Stimulated activated CD4-positive, alpha-beta T cell treated with anti-CD3 and anti-CD28 coated beads, Interleukin-15, amount 100 ng/mL, for 48 hours (primary cell): ENCODE measurements around the gene CRYBG3.
"Not testable (repeated sequence)": the region's sequence is repeated elsewhere in the genome, so short reads cannot be mapped to it uniquely, and the experiment has no call there.

Source experiments
- DNase-seq, 2 donors: peaks; one replicate each; pipeline ENCODE4 v3.0.0-alpha.2; 2020; ENCODE audit warnings: low read depth in 2 of 2

CRYBG3 gene

DNA sequence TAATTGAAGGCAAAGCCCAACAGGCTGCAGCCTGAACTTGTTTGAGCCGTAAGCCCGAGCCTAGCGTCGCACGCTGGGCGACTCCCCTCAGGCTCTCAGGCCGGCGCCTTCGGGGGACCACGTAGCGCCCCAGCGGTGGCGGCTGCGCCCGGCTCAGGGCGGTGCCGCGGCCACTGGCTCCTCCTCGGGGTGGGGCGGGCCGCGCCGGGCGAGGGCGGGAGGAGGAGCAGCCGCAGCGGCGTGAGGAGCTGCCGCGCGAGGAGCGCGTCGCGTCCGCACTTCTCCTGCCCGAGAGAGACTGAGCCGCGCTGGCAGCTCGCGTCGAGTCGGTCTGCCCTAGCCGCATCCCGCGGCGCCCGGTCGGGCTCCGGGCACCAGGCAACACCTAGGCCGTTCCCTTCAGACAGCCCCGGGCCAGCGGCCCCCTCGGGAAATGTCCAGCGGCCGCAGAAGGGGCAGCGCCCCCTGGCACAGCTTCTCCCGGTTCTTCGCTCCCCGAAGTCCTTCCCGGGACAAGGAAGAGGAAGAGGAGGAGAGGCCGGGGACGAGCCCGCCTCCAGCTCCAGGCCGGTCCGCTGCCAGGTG lies at the start of gene CRYBG3:
TSS of gene CRYBG3 (plus strand) at position 238 of the 585 bp plus-strand sequence. CDS start at position 434, 196 bp downstream.
- peak; percentile 70 to 77 for DNase-seq

DNA sequence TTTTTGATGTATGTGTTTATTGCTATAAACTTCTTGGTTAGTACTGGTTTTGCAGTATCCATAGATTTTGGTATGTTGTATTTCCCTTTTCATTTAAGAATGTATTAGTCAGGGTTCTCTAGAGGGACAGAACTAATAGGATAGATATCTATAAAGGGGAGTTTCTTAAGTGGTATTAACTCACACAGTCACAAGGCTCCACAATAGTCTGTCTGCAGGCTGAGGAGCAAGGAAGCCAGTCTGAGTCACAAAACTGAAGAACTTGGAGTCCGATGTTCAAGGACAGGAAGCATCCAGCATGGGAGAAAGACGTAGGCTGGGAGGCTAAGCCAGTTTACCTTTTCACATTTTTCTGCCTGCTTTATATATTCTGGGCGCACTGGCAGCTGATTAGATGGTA lies 48.9 kb upstream of the CRYBG3 start:
- DNase-seq = no peak

DNA sequence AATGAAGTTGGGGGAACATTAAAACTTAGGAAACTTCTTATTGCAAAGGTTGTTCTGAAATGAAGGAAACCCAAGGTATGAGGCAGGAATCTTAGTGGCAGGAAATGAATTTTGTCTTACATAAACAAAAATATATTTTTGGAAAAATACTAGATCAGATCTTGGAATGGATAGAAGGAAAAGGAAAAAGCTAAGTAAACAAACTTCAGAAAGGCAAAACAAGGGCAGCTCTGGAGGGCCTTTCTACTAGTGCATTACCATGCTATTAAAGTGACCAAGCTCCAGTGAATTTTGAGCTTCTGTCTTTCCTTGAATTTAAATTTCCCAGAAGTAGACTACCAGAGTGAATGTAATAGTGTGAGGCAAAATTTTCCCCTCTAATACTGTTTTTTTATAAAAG lies 43.7 kb upstream of the CRYBG3 start:
- no peak for DNase-seq

DNA sequence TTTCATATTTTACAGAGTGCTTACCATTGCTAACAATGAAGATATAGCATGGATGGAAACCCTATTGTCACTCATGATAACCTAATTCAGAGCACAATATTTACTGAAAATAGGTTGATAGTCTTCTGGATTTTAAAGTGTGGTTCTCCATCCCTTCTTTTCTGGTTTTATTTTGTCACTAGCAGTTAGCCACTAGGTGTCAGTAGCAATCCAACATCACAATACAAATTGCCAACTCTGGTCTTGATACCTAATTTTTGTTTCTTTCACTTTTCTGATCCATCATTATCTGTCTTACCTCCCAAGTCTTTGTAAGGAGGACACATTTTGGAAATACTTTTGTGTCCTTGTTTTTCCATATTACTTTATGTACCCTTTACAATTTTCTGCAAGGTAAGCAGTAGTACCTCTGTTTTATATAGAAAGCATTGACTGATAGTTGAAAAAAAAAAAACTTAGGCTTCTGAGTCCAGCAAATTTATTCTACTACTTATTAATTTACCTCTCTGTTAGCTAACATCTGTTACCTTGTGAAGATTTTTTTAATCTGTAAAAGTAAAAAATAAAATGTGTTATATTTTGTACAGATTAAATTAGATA lies 28.3 kb upstream of the CRYBG3 start:
- DNase-seq = no peak

DNA sequence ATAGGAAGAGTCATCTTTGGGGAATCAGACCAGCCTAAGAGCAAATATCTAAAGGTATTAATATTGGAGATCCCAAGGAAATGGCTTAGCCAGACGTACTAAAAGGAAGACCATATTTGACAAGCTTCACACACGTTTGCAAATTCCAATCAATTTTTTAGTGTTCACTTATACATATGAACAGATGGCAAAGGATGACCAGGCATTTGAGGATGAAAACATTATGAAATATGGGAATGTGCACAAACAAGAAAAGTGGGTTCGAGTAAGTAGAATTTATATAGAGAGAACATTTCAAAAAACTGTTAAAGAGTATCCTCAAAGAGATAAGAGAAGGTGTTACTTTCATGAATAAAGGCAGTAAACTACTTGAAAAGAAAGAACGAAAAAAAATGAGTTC lies 25.9 kb upstream of the CRYBG3 start:
- DNase-seq = no peak

DNA sequence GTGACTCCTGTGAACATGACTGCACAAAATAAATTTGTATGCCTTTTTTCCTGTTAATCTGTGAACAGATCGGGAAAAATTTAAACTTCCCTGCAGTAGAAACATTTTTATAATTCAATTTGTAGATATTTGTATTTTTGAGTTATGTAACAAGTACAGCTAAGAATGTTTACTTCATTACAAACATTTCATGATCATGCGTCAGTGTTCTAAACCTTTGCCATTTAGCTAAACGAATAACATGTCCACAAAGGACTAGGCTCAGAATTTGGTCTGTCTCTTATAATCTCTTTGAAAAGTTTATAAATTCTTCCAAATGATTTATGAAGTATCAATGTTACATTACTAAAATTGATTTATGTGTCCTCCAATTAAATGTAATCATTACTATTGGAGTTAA lies 17.3 kb upstream of the CRYBG3 start:
- no peak for DNase-seq

DNA sequence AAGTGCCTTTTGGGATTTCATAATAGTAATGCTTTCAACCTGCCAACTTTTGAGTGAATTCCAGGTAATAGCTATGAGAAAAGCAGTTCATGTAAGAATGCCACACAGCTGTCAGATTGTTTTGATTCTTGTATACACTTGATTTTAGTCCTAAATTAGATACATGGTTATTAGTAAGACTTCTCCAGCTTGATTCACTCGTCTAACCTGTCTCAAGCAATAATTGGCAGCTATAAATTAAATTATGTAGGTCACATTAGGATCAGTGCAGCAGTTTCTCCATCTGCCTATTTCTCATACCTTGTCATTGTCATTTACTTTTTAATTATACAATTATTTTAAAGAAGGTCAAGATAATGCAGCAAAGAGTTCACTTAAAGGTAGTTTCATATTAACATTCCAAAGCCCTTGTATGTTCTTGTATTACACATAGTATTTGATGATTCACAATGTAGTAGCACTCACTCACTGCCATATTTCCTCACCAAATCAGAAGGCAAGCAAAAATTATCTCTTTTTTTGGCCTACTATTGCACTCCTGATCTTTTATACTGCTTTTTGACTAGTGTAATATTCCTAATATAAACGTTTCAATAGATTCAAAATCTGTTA lies 10.9 kb upstream of the CRYBG3 start:
- DNase-seq = no peak

DNA sequence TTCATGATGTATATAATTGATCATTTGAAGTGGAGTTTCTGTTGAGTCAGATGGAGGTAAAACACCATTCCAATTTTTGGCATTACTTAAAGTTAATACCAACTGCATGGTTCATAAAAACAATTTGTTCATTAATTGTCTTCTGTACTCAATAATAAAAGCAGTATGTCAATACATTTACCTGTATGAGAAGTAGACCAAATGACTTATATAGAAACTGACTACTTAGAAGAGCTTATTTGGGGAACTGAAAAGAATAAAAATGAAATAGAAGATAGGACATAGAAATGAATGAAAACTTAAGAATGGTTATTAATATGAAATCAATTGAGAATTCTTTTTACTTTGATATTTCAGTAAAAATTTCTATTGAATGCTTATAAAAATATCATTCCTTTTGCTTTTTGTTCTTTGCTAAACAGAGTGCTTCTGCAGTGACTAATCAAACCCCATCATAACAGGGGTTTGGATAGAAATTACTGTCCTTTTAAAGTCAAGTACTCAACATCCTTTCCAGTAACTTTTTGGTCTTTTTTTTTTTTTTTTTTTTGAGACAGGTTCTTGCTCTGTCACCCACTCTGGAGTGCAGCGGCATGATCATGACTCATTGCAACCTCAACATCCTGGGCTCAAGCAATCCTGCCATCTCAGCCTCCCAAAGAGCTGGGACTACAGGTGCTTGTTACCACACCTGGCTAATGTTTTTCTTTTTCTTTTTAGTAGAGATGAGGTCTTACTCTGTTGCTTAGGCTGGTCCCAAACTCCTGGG lies 6.5 kb upstream of the CRYBG3 start:
- peak in 1 of 2 donors; percentile 9 for DNase-seq

DNA sequence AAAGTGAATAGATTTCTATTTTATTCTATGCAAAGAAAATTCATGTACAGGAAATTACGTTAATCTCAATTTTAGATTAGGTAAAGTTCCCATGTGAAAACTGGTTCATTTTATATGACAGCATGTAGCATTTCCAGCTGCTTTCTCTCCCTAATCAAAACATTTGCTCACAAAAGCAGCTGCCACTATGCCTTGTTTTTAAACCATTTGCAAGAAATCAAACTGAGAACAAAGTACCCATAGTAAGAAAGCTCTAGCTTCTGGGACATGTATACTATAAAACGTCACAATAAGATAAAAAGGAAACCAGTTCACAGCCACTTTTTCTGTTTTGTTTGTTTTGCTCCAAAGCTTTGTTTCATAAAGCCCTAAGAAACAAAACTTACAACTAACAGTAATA lies 5.0 kb upstream of the CRYBG3 start:
- DNase-seq = no peak

DNA sequence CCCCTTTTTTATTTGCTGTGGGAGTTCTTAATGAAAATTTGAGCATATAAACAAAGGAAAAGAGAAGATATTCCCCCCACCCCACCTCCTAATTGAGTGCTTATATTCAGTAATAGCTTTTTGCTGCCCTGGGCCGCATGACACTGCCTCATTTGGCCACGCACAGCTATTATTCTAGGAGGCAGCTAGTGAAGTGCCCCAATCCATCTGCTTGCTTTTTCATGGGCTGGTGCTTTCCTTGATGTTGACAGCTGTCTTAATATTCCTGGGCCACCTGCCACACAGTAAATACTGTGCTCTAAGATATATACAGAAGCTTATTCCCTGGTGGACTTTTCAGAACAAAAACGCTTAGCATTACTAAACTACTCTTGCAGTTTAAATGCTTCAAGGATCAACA lies 3.8 kb upstream of the CRYBG3 start:
- no peak for DNase-seq

DNA sequence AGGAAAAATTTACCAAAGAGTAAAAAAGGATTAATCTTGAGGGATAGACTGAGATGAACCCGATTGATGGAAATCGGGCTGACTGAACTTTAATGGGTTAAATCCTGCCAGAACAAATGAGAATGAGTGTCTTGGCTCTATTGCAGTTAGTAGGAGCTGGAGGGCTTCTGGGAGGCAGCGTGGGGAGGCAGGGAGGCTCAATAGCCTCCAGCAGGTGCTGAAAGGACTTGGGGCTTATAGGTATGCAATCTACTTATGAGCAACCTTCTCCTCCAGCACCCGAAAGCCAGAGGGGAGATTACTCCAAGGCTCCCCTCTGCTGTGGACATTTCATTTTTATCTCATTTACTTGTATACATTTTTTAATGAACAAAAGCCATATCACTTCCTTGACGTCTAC lies 1.0 kb upstream of the CRYBG3 start:
- no peak for DNase-seq

DNA sequence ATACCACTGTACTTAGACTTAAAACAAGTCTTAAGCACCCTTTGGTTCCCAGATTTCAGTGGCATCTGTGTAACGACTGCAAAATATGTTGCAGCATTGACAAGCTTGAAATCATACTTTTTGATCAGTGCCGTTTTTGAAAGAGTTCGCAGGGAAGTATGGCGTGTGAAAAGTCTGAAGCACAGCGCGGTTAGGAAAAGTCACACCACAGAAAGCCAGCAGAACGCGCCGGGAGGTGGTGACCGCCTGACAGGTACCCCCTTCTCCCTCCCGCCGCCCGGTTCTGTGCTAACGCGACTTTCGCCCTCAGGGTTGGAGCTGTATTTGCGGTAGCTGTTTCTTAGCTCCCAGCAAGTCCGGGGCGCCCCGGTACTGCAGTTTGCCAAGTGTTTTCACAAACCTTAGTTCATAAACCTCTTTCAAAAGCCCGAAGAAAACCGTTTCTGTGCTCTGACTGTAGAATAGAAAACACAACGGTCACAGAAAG lies 481 bp upstream of the CRYBG3 start:
- DNase-seq = peak; percentile 10 to 20

DNA sequence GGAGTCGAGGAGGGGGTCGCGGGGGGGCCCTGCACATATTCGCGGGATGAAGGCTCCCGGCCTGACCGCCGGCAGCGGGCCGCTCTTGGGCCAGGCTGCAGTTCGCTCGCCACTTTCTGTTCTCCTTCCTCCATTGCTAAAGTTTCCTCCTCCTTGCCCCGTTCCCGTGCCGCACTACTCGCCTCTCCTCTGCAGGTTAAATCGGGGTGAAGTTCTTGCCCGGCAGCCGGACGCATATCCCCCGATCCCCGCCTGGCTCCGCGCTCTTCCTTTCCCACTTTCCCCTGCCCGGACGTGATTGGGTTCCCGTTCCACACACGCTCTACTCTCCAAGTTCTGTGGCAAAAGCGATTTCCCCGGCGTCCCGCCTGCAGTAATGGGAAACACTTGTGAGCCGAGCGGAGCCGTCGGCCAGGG lies 556 bp downstream of the CRYBG3 start:
- DNase-seq = no peak

DNA sequence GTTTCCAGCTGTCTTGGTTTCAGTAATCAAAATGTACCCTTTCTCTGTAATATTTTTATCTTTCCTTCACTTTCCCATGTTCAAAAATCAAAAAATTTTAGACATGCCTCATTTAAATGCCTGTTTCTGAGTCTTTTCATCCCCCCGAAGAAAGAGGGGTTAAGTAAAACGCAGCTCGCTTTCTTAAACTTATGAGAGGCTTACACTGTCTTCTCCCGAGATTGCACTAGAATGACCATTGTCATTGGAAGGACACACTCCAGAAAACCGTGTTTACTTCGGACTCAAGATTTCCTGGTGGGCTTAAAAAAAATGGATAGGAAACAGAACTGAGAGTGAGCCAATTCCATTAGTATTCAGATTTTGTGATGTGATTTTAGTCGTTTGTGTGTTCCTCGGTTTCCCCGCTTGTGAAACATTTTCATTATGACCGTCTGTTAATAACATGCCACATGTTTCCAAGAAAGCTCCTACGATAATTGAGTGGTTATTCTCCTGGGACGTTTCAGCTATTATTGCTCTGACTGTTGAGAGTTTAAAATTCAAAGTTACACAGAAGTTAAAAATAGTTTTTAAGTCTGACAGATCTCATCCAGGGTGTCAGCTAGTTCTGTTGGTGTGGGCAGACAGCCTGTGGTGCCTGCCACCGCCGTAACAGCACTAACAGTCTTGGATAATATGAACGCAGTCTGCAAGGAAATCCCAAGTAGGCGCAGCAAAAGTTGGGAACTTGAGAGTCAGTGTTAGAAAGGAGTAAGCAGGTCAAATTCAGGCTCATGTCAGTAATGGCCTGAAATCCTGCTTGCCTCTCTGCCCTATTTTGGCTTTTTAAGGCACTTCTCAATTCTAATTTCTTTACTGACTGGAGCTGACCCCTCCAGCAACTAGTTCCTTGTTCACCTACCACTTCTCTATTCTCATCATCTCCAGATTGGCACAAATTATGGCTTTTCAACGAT lies 1.5 kb downstream of the CRYBG3 start:
- DNase-seq = no peak

DNA sequence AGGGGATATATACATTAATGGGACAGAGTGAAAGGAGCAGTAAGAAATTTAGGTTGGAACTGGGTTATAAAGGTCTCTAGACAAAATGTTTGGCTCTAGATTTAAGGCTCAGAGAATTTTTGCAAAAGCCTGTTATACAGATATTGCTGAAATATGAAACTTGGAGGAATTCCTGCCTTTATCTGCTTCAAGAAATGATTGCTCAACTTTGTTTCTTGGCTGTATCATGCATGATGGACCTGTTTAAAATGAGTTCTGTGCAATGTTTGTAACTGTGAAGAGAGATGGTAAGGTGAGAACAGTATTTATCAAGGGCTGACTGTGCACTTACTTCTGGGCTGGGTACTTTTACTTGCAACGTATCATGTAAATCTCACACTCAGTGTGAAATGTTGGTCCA lies 3.3 kb downstream of the CRYBG3 start:
- DNase-seq = no peak

DNA sequence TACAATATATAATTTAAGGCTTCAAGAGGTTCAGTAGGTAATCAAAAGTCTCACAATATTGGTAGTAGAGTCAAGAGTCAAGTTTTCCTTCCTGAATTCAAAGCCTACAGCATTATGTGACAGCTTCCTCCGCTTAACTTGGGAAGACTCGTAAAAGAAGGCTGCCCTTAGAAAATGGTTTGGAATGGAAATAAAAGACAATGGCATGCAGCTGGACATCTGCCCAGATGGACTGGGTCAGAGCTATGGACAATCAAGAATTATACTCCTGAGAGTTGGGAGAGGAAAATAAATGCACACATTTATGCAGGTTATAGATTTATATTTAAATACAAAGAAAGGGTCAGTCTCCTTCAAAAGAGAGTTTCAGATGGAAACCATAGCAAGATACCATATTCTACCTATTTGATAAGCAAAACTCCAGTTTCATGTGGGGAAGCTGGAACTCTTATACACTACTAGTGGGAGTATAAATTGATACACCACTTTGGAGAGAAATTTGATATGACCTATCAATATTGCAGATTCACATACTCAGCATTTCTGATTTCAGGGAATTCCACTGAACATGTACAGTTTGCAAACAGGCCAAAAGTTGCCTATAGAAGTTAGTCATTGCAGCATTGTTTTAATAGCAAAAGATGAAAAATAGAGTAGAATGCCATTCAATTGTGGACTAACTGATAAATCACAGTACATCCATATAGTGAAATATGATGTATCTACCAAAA lies 6.1 kb downstream of the CRYBG3 start:
- no peak for DNase-seq

DNA sequence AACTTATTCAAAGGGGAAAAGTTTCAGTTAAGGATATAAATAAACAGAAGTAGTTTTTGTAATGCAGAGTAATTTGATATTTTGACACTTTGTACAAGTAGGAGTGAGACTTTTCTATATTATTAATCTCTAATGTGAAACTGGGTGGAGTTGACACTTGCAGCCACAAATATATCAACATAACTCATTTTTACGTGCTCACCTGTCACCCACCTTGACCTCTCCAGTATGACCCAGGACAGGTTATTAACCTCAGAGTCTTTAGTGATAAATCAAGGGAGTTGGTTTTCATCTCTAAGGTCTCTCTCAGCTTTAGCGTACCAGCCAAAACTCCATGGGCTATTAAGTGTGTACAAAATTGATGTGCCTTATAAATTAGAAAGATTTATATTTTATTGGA lies 7.4 kb downstream of the CRYBG3 start:
- DNase-seq = no peak

DNA sequence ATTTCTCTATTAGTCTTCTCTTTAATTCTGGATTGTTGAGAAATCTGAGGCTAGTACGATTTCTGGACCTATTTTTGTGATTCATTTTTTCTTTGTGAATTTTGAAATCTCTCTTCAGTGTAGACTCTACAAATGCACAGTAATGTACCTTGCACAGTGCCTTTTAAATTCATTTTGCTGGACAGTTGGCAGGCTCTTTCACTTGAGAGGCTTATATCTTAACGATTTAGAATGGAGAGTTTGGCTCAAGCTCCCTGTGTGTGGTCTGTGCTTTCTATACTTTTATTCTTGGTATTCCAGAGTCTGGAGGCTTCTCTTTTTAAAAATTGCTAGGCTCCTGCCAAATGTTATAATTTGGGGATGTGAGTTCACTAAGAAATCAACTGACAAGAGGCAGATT lies 8.8 kb downstream of the CRYBG3 start:
- DNase-seq = no peak

DNA sequence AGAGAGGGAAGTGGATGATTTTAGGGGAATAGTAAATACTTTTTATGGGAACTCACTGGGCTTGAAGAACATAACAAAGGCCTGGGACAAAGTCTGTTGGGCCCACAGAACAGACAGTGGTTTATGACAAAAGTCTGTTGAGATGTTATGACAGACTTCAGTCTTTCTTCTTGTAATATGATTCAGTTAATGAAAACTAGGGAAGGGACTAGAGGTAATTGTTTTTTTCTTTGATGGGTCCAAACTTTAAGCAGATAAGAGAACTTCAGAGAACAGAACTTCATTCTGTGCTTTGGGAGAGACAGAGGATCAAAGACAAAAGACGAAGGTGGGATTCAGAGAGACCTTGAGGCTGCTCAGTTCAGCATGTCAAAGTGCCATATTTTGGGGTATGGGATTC lies 9.3 kb downstream of the CRYBG3 start:
- no peak for DNase-seq

DNA sequence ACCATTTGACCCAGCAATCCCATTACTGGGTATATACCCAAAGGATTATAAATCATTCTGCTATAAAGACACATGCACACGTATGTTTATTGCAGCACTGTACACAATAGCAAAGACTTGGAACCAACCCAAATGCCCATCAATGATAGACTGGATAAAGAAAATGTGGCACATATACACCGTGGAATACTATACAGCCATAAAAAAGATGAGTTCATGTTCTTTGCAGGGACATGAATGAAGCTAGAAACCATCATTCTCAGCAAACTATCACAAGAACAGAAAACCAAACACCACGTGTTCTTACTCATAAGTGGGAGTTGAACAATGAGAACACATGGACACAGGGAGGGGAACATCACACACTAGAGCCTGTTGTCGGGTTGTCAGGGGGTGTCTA lies 11.4 kb downstream of the CRYBG3 start:
- not testable (repeated sequence) for DNase-seq

DNA sequence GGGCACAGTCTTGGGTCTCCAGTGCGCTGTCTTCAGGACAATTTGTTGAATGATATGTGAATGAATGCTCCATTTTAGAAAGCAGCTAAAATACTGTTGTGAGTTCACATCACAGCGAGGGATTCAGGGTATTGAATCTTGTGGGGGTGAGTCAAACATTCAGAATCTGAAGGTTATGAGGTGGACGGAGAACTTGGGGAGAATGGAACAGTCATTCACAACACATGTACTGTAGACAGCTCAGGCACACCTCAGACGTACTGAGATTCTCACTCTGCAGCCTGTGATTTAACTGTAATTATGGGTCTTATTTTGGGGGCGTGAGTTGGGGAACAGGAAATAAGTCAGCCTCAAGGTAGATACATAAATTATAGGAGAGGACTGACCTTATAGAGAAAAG lies 13.9 kb downstream of the CRYBG3 start:
- DNase-seq = no peak
